SK-N-MC (cell line): ENCODE results near the gene TACC3.

Experiments
- EZH2 ChIP-seq: fragments of 200-600 bp; sonication (generic); IDR thresholded peaks from one replicate; pipeline ENCODE4 v1.6.1; 2017; ENCODE audit warnings: antibody characterized with exemption
- POLR2AphosphoS5 ChIP-seq: IDR thresholded peaks from 2 replicates; pipeline ENCODE4 v1.6.1; 2012; ENCODE audit warnings: mild to moderate bottlenecking, low read depth, low read length, borderline replicate concordance

- TF ChIP-seq EZH2 (no peak), POLR2AphosphoS5 (no peak)
Observed at GRCh38 chr4:1691737-1692373, 29.5 kb upstream of the TACC3 start.
